ENCODE results near the gene SMARCAL1.
A peak's percentile ranks its signal among the peaks of the same experiment; 100 is the strongest.

Gene SMARCAL1

DNA sequence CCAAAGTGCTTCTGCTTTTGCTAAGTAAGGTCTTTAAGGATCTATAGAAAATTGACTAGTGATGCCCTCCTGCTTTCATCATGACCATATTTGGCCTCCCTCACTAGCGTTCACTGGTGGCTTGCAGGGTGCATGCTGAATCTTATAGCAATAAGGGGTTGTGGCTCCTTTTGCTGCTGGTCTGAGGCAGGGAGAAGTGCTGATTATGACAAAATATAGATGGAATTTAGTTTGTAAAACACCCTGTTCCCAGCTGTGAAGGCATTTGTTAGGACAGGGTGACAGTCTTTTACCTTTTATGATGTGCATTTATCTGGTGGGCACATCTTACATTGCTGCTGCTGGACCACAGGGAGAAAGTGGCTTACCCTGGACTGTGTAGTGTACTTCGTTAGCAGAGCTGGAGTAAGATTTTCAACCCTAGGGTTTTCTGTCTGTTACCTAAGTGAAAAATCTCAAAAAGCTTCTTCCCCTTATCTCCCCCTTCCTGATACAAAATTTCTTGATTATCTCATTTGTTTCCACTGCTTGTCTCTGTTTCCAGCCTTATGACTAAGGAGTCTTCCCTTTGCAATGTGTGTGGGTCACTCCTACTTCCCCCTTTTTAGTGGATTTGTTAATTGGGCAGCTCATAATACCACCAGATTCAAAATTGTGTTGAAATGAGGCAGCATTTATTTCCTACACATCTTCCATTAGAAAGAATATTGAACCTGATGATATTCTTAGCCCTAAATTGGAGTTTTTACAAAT is 65.2 kb downstream of the SMARCAL1 start:
- no peak for DNase-seq

DNA sequence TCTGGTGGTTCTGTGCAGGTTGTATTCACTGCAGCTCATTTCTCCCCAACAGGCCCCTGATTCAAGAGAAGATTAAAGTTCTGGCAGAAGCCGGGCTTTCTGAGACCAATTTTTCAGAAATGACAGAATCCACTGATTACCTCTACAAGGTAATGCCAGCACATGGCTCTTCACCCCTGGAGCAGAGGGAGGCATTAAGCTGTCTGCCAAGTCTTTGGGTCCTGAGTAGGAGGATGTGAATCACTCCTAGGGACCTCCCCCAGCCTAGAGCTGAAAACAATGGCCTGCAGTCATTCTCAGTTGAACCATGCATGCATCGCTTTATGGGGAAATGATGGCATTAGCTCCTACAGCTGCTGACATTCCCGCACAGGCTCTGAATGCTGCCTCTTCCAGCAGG is 65.9 kb downstream of the SMARCAL1 start:
- DNase-seq = peak; percentile 51

DNA sequence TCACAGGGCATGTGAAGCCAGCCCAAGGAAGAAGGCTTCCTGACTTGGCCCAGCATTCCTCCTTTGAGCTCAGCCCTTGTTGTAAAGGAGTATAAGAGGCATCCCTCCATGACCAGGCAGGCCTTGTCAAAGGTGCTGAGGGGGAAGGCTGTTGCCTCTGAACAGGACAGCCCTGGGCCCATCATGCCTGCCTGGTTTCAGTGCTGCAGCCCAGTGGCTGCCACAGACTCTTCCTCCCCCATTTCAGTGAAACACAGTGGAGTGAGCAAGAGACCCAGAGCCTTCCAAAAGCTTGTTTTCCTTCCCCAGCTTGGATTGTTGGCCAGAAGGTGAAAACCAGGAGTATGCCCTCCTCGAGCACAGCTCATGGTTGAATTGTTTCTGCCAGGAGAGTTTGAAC is 66.5 kb downstream of the SMARCAL1 start:
- no peak for DNase-seq

DNA sequence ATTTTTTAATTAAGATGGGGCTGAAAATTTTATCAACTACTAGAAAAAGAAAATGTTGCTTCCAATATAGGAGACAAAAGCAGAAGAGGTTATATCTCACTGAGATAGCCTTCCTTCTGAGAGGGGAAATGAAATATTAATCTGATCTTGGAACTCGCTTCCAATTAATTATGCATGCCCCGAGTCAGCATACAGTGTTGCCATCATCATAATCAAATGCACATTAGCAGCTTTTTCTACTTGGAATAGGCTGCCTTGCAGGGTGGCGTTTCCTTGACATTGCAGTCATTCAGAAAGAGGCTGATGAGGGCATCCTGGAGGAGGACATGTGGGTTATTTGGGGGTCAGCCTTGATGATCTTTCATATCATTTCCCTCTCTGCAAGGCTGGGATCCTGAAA is 67.9 kb downstream of the SMARCAL1 start:
- no peak for DNase-seq

DNA sequence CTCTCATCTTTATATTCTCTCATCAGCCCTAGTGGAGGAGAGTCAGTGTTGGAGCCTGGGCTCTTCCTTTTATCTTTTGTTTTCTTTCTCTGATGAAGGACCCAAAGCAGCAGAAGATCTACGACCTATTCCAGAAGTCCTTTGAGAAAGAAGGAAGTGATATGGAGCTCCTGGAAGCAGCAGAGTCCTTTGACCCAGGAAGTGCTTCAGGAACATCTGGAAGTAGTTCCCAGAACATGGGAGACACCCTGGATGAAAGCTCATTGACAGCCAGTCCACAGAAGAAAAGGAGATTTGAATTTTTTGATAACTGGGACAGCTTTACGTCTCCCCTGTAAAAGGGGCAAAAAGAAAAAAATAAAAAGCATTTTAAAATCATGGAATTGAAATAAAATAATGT is 70.4 kb downstream of the SMARCAL1 start:
- DNase-seq = no peak

DNA sequence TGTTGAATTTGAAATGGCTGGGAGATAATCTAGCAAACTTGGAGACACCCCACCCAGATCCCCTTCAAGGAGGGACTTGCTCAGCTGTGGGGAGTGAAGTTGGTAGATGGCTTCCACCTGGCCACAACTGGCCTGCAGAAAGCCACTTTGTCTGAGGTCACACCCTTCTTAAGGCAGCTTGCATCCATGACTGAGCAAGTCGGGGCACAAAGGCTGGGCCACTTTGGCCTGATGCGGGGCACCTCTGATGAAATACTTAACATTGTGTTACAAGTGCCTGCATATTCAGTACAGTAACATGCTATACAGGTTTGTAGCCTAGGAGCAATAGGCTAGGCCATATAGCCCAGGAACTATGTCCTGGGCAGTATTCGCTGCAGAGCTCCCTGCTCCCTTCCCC is 73.0 kb downstream of the SMARCAL1 start:
- no peak for DNase-seq

DNA sequence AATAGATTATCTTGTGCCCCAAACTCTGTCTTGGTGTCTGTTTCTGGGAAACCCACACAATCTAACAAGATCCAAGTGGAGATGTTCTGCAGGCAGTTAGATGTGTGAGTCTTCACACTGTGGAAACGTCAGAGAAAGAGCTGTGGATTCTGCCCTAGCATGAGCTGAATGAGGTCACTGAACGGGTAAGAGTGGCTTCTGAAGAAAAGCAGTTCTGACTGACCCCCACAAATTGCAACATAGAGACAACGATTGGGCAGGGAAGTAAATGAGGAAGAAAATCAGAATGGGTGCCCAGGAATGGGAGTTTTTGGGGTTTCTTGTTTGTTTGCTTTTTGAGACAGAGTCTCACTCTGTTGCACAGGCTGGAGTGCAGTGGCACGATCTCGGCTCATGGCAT is 73.5 kb downstream of the SMARCAL1 start:
- no peak for DNase-seq

DNA sequence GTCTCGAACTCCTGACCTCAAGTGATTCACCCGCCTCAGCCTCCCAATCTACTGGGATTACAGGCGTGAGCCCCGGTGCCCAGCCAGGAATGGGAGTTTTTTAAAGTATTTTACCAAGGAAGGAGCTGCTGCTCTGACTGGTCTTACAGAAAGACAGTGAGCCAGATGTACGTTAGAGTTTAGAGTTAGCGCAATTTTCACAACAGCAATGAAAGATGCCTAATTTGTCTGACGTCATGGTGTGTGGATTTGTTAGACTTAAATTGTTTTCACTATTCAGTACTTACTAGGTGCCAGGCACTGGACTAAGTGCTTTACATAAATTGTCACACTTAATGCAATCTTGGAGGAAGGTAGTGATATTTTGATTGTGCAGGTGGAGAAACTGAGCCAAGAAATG is 74.0 kb downstream of the SMARCAL1 start:
- no peak for DNase-seq

DNA sequence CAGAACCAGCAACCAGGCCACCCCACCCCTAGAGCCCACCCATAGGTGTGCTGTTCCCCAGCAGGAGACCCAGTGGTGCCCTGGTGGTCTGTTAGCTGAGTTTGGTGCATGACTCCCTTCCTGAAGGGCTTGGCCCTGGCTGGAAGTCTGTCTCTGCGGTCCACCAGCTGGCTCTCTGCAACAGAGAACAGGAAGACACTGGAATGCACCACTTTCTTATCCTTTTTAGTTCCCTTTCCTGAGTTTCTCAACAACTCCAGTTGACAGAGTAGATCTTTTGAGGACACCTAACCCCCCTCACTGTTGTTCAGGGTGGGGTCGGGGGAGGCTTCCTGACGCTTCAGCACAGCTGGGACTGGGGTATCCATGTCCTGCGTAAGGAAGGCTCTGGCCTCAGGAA is 74.4 kb downstream of the SMARCAL1 start:
- no peak for DNase-seq

DNA sequence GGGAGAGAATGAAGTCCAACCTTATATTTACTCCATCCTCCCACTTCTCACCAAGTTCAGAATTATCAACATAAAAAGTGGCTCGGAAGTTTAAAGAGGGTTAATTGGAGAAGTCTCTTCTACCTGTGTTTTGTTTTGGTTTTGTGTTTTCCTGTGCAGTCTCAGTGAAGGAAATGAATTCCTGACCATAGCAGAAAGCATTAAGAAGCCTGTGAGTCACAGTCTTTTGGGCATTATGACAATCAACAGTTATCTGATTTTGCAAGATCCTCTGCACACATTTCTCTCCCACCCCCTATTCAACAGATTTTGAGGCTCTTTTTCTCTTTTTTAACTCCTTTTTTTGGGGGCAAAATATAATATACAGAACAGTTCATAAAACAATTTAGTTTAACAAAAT is 77.8 kb downstream of the SMARCAL1 start:
- DNase-seq = no peak

DNA sequence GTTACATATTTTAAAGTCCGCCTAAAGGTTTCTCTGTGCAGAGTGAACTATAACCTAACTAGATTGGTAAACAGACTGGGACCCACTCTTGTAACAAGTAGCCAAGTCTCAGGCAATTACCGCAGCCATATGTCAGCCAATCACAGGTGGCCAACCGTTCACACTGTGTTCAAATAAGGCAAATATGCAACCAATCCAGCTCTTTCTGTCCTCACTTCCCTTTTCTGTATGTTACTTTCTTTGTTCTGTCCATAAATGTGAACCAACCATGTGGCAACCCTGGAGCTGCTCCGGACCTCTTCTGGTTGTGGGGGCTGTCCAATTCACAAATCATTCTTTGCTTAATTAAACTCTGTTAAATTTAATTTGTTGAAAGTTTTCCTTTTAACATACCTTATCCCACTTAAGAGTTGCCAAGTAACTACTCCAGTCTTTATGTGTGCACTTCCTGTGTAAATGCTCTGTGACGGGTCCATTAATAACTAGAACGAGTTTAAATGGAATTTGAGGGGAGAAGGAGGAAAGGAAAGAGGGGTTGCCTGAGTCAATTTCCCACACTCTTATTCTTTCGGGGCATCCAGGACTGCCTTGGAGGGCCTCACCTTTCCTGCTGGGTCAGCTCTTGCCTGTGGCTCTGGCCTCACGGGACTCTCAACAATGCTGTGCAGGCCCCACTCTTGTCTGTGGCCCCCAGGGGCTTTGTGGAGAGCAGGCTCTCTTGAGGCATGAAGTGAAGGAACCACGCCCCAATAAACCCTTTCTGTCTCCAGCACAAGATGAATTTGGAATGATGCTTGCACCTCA is 79.7 kb downstream of the SMARCAL1 start:
- no peak for DNase-seq

DNA sequence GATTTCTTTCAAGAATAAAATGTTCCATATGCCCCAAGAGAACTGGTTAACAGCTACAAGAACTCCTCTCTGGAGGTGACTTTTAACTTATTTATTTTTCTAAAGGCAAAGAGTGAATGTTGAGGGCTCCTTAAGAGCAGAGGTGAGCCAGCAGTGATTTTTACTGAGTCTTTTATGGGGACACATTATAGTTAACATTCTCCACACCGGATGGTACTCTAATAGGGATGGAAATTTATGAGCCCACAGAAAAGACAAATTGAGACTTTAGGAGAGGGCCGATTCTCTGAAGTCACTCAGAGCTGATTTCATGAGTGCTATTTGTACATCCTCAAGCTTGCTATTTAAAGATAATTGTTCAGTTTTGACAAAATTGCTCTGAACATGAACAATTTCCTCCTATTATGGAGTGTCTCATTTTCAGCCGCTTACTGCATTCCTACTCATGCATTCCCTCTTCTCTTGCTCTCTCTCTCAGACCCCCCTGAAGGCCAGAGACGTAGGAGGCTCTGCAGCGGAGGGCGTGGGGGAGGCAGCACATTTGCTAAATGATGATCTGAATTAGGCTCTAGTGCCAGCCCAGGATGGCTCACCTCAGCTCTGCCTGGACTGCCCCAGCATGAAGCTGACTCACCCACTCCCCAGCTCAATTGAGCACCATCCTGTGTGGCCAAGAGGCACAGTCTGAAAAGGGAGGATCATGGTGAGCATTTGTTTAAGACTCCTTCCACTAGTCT is 80.5 kb downstream of the SMARCAL1 start:
- no peak for DNase-seq

DNA sequence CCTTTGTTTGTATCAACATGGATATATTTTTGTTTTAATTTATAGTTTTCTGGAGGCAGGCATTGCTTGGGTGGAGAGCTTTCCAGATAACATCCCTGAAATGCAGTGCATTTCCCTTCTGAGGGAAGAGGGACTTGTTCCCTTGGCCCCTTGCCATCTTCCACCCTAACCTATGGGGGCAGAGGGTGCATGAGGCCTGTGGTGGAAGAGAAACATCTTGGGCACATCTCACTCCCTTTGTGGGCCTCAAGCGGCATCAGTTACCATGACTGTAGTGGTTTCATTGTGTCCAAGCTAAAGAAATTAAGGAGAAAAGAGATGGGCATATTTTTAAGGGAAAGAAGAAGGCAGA is 81.0 kb downstream of the SMARCAL1 start:
- DNase-seq = no peak

DNA sequence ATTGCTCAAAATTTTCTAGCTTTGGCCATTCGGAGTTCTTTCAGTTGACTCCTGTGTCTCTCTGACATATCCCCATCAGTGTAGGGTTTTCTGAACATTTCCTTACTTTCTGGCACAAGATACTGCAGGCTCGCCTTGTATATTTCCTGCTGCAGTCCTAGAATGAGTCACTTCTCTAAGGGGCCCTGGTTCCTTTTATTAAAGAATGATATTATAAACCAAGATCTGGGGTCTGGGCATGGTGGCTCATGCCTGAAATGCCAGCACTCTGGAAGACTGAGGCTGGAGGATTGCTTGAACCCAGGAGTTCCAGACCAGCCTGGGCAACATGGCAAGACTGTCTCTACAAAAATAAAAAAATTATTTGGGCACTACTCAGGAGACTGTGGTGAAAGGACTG is 83.4 kb downstream of the SMARCAL1 start:
- DNase-seq = no peak

DNA sequence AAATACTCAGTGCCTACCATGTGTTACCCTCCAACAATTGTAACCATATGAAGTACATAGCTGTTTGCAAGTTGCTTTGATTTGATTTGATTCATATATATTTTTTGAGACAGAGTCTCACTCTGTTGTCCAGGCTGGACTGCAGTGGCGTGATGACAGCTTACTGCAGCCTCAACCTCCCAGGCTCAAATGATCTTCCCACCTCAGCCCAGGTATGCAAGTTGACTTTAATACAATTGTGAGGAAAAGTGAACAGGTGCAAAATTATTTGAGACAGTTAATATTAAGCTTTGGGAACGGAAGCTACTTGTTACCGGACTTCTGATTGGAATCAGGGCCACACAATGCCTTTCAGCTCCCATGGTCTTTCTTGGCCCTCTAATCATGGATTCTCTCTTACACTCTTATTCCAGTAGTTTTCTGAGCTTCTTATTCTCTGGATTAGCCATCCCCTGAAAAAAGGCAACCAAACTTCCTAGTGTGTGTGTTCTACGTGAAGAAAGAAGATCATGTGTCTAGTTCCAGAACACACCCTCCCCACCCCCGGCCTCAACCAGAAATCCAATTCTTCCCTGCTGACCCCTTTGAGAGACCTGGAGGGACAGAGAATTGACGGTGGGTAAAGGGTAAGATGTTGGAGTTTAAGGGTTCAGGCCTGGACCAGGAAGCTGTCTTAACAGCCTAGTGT is 85.2 kb downstream of the SMARCAL1 start:
- no peak for DNase-seq

DNA sequence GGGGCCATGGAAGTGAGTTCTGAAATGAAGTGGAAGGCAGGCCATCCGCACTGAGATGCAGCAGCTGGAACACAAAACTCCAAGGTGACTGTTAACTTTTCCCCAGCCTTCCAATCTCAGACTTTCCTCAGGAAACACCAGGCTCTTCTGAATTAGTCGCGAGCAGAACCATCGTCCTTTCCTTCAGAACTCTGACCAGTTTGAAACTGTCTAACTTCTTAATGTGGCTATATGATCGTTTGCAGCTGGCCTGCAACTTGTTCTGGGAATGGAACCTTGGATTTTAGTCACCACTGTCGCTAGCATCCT is 85.7 kb downstream of the SMARCAL1 start:
- DNase-seq = no peak

DNA sequence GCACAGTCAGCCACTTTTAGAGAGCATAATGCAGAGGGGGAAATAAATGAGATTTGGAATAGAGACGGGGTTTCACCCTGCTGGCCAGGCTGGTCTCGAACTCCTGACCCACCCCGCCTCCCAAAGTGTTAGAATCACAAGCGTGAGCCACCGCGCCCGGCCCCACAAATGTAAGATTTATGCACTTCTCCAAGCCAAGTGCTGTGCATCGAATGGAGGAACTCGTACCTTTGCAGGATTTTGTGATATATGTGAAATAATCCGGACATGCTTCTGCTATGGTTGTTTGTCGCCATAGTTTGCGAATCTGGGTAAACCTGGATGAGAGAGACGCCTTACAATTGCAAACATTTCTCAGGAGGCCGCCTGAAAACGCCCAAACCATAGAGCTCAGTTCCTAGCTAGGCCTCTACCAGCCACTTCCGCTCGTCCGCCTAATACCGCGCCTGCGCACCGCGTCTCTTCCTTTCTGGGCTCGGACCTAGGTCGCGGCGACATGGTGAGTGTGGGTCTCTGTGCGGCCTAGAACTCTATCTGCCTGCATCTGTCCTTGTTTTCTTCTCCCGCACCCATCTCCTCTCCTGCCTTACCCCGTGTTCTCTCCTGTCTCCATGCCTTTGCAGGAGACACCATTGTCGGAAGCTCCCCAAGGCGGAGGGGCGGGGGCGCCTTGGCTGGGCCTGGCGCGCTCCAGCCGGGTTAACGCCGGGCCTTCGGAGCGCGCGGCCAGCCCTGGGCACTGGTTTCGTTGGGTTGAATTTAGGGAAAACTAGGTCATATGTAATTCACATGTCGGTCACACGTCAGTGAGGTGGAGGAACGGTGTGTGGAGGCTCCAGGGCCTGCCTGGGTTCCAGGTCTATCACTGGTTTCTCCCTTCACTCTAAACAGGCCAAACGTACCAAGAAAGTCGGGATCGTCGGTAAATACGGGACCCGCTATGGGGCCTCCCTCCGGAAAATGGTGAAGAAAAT is 86.4 kb downstream of the SMARCAL1 start, which contains the start of gene RPL37A:
RPL37A (plus strand) TSS at position 466 of the 974 bp plus-strand sequence; CDS start at position 497, 31 bp downstream.
- DNase-seq = peak; percentile 92

DNA sequence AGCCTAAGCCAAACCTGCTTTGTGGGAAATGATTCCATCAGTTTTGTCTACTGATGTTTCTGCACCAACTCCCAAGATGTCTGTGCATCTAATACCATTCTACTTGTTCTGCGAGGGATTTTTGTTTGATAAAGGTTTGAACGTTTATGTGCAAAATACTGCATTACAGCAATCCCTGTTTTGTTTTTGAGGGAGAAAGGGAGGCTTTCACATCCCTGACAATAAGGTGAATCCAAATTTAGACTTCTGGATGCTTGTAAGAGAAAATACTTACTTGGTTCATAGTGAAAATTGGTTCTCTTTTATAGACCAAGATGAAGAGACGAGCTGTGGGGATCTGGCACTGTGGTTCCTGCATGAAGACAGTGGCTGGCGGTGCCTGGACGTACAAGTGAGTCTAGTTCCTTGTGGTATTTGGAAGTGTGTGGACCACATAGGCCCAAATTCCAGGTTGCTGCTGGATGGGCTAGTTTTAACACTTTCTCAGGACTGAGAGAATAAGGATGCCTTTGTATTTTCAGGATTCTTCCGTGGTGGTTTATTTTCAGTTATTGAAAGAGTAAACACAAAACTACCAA is 87.4 kb downstream of the SMARCAL1 start:
- DNase-seq = no peak

DNA sequence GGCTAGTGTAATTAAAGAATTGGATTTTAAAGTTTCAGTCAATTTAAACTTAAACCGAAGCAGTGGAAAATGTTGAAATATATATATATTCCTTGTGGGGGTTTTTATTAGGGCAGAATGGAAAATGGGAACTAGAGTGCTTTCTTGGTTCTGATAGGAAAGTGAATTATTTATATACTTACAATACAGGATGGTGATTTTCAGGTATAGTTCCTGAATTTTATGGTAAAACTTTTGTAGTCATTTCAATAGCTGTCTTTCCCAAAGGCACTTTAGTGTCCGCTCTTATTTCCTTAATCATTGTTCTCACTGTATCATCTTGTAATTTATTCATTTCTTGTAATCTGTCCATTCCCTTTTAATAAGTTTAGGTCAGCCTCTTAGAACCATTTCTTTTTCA is 88.3 kb downstream of the SMARCAL1 start:
- no peak for DNase-seq

DNA sequence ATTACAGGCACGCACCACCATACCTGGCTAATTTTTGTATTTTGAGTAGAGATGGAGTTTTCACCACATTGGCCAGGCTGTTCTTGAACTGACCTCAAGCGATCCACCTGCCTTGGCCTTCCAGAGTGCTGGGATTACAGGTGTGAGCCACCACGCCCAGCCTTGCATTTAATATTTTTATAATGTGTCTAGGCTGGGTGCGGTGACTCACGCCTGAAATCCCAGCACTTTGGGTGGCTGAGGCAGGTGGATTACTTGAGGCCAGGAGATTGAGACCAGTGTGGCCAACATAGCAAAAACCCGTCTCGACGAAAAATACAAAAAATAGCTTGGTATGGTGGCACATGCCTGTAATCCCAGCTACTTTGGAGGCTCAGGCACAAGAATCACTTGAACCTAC is 89.6 kb downstream of the SMARCAL1 start:
- no peak for DNase-seq

DNA sequence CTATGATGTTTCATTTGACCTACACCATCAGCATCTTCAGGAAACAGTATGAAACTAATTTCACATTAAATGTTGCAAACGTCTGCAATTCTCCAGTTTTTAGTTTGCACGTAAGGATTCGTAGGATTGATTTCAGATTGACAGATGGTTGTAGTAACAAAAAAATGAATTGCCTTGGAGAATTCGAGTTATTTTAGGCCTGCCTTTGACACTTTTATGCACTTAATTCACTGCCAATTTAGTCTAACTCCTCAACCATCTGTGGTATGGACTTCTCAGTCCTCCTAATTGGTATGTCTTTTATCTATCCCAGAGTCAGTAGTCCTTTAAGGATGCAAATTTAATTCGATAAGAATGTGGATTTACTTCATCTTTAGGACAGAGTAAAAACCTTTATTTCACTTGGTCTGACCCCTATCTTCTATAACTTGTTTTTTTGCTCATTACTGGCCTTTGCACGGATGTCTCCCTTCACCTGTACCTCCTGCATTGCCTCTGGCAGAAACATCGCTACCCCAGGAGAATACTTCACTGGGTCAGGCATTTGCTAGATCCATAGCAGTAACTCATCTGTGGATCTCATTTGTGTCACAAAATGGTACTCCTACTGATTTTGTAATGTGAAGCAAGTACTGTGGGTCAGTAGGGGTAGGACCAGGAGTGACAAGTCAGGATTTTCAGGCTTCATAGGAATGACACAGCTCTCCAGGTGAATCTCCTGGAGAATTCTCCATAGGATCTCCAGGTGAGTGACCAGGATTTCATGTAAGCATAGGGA is 90.3 kb downstream of the SMARCAL1 start:
- no peak for DNase-seq

All from stimulated activated CD4-positive, alpha-beta T cell treated with anti-CD3 and anti-CD28 coated beads, Interleukin-1b, Interleukin-23, amount 100 ng/mL, for 48 hours (primary cell).